GM12892 (cell line): ENCODE results near the gene TUBA8.

Source experiments
- POLR2A ChIP-seq: IDR thresholded peaks from 2 replicates; pipeline ENCODE4 v1.6.1; 2011; ENCODE audit warnings: low read depth, low read length, control low read depth
- POLR2AphosphoS5 ChIP-seq: IDR thresholded peaks from 2 replicates; pipeline ENCODE4 v1.6.1; 2011; ENCODE audit warnings: low read depth, low read length, control low read depth
- TAF1 ChIP-seq: IDR thresholded peaks from 2 replicates; pipeline ENCODE4 v1.6.1; 2011; ENCODE audit warnings: low read depth, mild to moderate bottlenecking, control low read depth, low read length, borderline replicate concordance

- TF ChIP-seq TAF1, result no peak
- no peak; the same call in 1 of the 2 replicates for TF ChIP-seq POLR2A
- TF ChIP-seq POLR2AphosphoS5, result no peak
Measured at GRCh38 chr22:18156878-18157713, 46.5 kb downstream of the TUBA8 start.
